ENCODE data around the gene TRERF1. TPM values are rescaled to one million over a fixed set of nuclear protein-coding genes. Genes with fewer than 3 reads are reported as not detected.
A peak's percentile ranks its signal among the peaks of the same experiment; 100 is the strongest.

The TRERF1 gene
- total and polyA plus RNA-seq, 12 donors = 4.7 to 16.6 (median 8.0) TPM

DNA sequence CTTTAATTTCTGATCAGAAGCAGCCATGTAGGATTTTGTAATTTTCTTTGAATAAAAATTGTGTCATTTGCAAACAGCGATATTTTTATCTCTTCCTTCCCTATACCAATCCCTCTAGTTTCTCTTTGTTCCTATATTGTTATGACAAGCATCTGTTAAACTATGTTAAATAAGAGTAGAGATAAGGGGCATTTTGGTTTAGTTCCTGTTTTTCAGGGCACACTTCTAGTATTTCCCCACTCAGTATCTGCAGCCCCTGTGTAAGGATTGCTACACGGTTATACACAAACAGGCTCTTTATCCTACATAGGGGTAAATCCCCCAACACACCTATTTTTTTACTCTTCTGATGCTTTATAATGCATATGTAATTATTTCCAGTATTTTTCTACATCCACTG, 42.1 kb downstream of the TRERF1 start:
- Histone ChIP-seq H3K4me3 (no peak overlapping the region), H3K4me1 (replicated peaks in 1 of 2) (peaks cover 10 to 25% of the 10 kb centered on the region in 2 donors), H3K27ac (no peak overlapping the region), H3K9me3 (replicated peaks in 1 of 3) (no peaks in the 10 kb centered on the region), H3K27me3 (no peaks in the 10 kb centered on the region), H3K36me3 (replicated peaks in 1 of 2) (no peaks in the 10 kb centered on the region)
- intact Hi-C loops (cut with DNase I) = no loop called here
- DNase-seq = no peak
- 64 to 75% (median 71%) methylated on average over 2 of the region's 2 CpGs for WGBS, 4 donors
- TF ChIP-seq, protein P1, sequence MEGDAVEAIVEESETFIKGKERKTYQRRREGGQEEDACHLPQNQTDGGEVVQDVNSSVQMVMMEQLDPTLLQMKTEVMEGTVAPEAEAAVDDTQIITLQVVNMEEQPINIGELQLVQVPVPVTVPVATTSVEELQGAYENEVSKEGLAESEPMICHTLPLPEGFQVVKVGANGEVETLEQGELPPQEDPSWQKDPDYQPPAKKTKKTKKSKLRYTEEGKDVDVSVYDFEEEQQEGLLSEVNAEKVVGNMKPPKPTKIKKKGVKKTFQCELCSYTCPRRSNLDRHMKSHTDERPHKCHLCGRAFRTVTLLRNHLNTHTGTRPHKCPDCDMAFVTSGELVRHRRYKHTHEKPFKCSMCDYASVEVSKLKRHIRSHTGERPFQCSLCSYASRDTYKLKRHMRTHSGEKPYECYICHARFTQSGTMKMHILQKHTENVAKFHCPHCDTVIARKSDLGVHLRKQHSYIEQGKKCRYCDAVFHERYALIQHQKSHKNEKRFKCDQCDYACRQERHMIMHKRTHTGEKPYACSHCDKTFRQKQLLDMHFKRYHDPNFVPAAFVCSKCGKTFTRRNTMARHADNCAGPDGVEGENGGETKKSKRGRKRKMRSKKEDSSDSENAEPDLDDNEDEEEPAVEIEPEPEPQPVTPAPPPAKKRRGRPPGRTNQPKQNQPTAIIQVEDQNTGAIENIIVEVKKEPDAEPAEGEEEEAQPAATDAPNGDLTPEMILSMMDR (IDR thresholded peaks at IDR 0.05) = no peak
- no peak for TF ChIP-seq POLR2A (IDR thresholded peaks at IDR 0.05)

DNA sequence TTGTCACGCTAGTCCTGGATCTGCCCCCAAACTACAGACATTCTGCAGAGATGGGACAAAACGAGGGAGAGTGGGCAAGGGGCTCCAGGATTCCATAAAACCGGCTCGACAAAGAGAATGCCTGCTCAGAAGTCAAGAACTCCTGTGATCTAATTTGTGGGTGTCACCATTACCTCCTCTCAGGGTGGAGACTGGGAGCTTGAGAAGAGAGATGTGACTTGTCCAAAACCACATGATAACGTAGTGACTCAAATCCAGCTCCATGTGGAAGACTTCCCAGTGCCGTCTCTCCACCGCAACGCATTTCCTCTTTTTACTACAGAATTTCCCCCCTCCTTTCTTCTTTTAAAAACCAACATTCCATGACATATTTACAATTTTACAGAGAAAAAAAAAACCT, 44.3 kb downstream of the TRERF1 start:
- 70 to 78% (median 74%) methylated on average over 8 of the region's 8 CpGs for WGBS, 4 donors
- Histone ChIP-seq H3K9me3 (replicated peaks in 1 of 3) (no peaks in the 10 kb centered on the region), H3K4me1 (replicated peaks in 1 of 2) (peaks cover 13 to 26% of the 10 kb centered on the region in 2 donors), H3K36me3 (replicated peaks in 1 of 2) (no peaks in the 10 kb centered on the region), H3K27ac (no peak overlapping the region), H3K4me3 (no peak overlapping the region), H3K27me3 (no peaks in the 10 kb centered on the region)
- DNase-seq = peak in 1 of 7 donors; percentile 40
- no peak for TF ChIP-seq POLR2A (IDR thresholded peaks at IDR 0.05)
- TF ChIP-seq, protein P1 (IDR thresholded peaks at IDR 0.05) = no peak
- intact Hi-C loops (cut with DNase I) = no loop called here

DNA sequence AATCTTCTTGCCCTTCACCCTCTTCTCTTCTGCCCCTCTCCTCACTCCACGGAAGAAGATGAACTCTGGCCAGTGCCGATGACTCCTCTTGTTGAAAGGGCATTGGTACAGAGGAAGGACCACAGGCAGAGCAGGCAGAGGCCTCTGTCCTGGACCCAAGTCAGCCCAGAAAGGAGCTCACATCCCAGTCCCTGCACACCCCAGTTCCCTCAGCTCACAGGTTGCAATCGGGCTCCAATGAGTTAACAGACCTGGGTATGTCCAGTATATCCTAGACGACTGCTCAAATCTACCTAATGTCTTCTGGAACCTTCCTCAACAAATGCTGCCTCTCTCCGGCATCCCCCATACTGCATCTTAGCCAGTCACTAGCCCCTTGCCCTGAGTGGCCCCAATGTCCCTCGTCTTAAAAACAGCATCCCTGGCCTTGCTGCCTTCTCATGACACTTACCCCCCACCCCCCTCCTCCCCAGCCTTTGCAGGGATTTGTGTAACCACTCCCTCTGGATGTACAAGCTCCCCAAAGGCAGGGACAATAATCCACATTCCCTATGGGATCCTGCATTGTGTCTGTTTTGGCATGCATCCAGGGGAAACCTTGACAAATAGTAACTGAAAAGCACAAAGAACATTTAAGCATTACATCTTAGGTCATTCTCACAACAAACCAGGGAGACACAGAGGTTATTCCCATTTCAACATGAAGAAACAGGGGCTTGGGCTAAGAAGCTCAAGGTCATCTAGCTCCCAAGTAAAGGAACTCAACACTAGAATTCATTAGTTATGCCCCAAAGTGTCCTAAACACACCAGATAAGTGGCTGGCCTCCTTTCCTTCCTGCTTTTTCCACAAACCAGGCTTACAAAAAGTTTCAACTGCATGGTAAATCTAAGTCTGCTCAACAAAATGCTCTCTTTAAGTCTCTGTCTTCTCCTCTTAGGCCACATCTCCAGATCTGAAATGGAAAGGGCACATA, 45.1 kb downstream of the TRERF1 start:
- Histone ChIP-seq H3K4me1 (replicated peaks in 1 of 2) (peaks cover 13 to 26% of the 10 kb centered on the region in 2 donors), H3K27me3 (no peaks in the 10 kb centered on the region), H3K36me3 (replicated peaks in 1 of 2) (no peaks in the 10 kb centered on the region), H3K9me3 (replicated peaks in 1 of 3) (no peaks in the 10 kb centered on the region), H3K4me3 (no peak overlapping the region), H3K27ac (no peak overlapping the region)
- 73 to 80% (median 77%) methylated on average over 6 of the region's 6 CpGs for WGBS, 4 donors
- intact Hi-C loops (cut with DNase I) = no loop called here
- TF ChIP-seq, protein P1 (IDR thresholded peaks at IDR 0.05) = no peak
- no peak for TF ChIP-seq POLR2A (IDR thresholded peaks at IDR 0.05)
- DNase-seq = peak in 1 of 7 donors; percentile 46

DNA sequence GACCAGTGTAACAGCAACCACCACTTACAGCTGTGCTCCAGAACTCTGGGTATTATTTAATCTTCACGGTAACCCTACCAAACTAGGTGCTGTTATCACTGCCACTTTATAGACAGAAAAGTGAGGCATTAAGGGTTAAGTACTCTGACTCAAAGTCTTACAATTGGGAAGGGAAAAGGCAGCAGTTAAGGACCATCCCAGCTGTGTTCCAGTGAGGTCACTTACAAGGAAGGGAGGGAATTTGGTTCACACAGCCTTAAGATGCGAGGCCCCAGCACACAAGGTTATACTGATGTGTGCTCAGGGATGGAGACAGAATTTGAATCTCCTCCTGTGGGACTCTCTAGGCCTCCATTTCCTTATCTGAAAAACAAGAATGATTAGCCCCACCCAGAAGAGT, 46.7 kb downstream of the TRERF1 start:
- no peaks in the 10 kb centered on the region for H3K36me3 ChIP-seq (replicated peaks in 1 of 2)
- intact Hi-C loops (cut with DNase I) = no loop called here
- H3K4me1 ChIP-seq (replicated peaks in 1 of 2) = peaks cover 13 to 26% of the 10 kb centered on the region in 2 donors
- no peak for DNase-seq
- no peaks in the 10 kb centered on the region for H3K9me3 ChIP-seq (replicated peaks in 1 of 3)
- 76 to 88% (median 78%) methylated on average over 2 of the region's 2 CpGs for WGBS, 4 donors
- peak overlapping the region in 1 of 5 donors; percentile 16 for H3K27ac ChIP-seq
- no peak overlapping the region for H3K4me3 ChIP-seq
- H3K27me3 ChIP-seq = no peaks in the 10 kb centered on the region
- TF ChIP-seq, protein P1 (IDR thresholded peaks at IDR 0.05) = no peak
